Activated naive CD4-positive, alpha-beta T cell treated with anti-CD3 and anti-CD28 coated beads, Interleukin-2, amount 50 U/mL, for 72 hours (primary cell): ENCODE results near the gene SNAPIN. TPM values are rescaled to one million over a fixed set of nuclear protein-coding genes. Genes with fewer than 3 reads are reported as not detected.
"Not testable (repeated sequence)": the region's sequence is repeated elsewhere in the genome, so short reads cannot be mapped to it uniquely, and the experiment has no call there.

Experiments used
- ATAC-seq, 2 donors: fragments of 150-1000 bp; cut with Tn5 transposase; 2 replicates each; pipeline ENCODE4 v1.10.0; 2021; ENCODE audit warnings: mild to moderate bottlenecking in 2 of 2, moderate library complexity in 2 of 2
- DNase-seq, 2 donors: peaks; one replicate each; pipeline ENCODE4 v3.0.0; 2021 to 2022; ENCODE audit warnings: low spot score in 2 of 2
- H3K27ac Mint-ChIP-seq, 2 donors: one replicate each; pipeline ENCODE4 v1.8.0; 2022; ENCODE audit warnings: mild to moderate bottlenecking in 2 of 2, mixed read lengths in 2 of 2
- H3K36me3 Mint-ChIP-seq, 2 donors: one replicate each; pipeline ENCODE4 v1.8.0; 2022; ENCODE audit warnings: mixed read lengths in 2 of 2
- H3K9me3 Mint-ChIP-seq, 2 donors: one replicate each; pipeline ENCODE4 v1.8.0; 2022; ENCODE audit warnings: mixed read lengths in 2 of 2
- total RNA-seq, 2 donors: library from RNA; stranded (reverse); gene quantifications; one replicate each; pipeline ENCODE4 v1.2.3, GENCODE V29; 2022

SNAPIN gene
- total RNA-seq, 2 donors from 2014 or later, result 16.1 to 35.4 TPM

- Mint-ChIP-seq H3K9me3 (no peaks in the 10 kb centered on the region), H3K36me3 (peaks cover 27 to 53% of the 10 kb centered on the region in 2 donors), H3K27ac (peak overlapping the region; percentile 82 to 88)
- ATAC-seq (no peak), DNase-seq (no peak)
Observed at GRCh38 chr1:153636312-153636711, 22.2 kb upstream of the SNAPIN start.

DNA sequence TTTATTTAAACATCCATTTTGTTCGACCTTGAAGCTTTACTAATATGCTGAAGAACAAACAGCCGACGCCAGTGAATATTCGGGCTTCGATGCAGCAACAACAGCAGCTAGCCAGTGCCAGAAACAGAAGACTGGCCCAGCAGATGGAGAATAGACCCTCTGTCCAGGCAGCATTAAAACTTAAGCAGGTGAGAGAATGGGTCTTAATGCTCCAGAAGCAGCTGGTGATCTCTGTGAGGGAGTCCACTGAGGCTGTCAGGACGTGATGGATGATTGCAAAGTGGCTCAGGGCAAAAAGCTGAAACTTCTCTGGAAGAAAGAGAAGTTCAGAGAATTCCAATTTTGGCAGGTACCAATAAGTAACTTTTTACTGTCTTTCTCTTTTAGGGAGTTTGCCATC is 20.2 kb upstream of the SNAPIN start:
- Mint-ChIP-seq H3K9me3 (no peaks in the 10 kb centered on the region), H3K27ac (peak overlapping the region in 1 of 2 donors; percentile 7), H3K36me3 (peaks cover 41 to 64% of the 10 kb centered on the region in 2 donors)
- ATAC-seq (no peak), DNase-seq (no peak)

DNA sequence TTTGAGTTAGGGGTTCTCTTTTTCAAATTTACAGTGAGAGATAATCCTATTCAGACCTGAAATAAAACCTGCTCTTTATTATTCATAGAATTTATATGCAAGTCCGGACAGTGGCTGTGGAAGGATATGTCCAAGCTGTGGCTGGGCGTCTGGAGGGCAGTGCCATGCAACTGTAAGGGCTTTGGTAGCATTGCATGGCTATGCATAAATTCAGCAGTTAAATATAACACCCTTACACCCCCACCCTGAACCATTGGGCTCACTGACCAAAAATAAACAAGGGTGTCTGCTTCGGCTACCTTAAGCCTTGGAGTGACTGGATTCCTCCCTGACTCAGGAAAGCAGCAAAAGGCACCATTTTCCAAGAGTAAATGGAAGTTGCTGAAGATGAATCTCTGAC is 19.2 kb upstream of the SNAPIN start:
- ATAC-seq (no peak), DNase-seq (no peak)
- peaks cover 45 to 64% of the 10 kb centered on the region in 2 donors for H3K36me3 Mint-ChIP-seq
- H3K27ac Mint-ChIP-seq, result no peak overlapping the region
- no peaks in the 10 kb centered on the region for H3K9me3 Mint-ChIP-seq

DNA sequence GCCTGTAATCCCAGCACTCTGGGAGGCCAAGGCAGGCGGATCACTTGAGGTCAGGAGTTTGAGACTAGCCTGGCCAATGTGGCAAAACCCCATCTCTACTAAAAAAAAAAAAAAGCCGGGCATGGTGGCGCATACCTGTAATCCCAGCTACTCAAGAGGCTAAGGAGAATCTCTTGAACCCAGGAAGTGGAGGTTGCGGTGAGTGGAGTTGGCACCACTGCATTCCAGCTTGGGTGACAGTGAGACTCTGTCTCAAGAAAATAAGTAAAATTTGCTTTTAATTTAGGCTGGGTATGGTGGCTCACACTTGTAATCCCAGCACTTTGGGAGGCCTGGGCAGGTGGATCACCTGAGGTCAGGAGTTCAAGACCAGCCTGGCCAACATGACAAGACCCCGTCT is 18.3 kb upstream of the SNAPIN start:
- ATAC-seq, DNase-seq, H3K9me3 Mint-ChIP-seq: not testable (repeated sequence)
- peaks cover 49 to 65% of the 10 kb centered on the region in 2 donors for H3K36me3 Mint-ChIP-seq
- peak overlapping the region in 1 of 2 donors; percentile 31 for H3K27ac Mint-ChIP-seq

DNA sequence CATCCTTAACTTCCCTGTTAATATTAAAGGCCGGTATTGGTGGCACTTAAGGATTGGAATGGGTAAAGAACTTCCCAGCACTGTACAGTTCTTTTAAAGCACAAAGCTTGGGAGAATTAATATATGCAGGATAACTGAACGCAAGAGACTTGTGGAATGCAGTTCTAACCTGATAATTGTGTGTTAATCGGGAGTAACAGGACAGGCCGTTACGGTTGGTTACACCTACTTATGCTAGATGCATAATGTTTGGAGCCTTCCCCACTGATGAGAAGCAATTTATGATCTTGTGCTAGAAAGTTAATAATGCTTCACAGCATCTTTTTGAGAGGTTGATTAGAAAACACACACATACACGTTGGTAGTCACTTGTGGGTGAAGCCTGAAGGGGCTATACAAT is 17.6 kb upstream of the SNAPIN start:
- Mint-ChIP-seq H3K36me3 (peaks cover 56 to 71% of the 10 kb centered on the region in 2 donors), H3K9me3 (no peaks in the 10 kb centered on the region), H3K27ac (peak overlapping the region in 1 of 2 donors; percentile 26)
- no peak for ATAC-seq
- no peak for DNase-seq

GRCh38 chr1:153642161-153642560 is 16.3 kb upstream of the SNAPIN start:
- no peaks in the 10 kb centered on the region for H3K9me3 Mint-ChIP-seq
- DNase-seq (peak in 1 of 2 donors; percentile 44), ATAC-seq (no peak)
- H3K27ac Mint-ChIP-seq, result peak overlapping the region; percentile 12 to 26
- peaks cover 50 to 69% of the 10 kb centered on the region in 2 donors for H3K36me3 Mint-ChIP-seq

DNA sequence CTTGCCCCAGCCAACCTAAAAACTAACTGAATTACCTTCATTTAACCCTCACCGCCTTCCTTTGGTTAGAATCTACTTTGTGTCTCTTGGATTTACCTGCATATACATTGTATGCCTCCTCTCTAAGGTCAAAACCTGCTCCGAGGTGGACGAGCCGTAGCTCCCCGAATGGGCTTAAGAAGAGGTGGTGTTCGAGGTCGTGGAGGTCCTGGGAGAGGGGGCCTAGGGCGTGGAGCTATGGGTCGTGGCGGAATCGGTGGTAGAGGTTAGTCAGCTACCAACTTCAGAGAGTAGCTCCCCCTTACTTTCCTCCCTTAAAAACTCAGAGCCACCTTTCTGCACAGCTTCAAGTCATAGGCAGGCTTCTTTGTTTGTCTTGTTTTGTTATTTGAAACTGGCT is 15.4 kb upstream of the SNAPIN start:
- H3K36me3 Mint-ChIP-seq, result peaks cover 48 to 70% of the 10 kb centered on the region in 2 donors
- H3K27ac Mint-ChIP-seq, result peak overlapping the region; percentile 57 to 92
- DNase-seq, result peak in 1 of 2 donors; percentile 30
- ATAC-seq, result no peak
- H3K9me3 Mint-ChIP-seq, result no peaks in the 10 kb centered on the region

- ATAC-seq (no peak), DNase-seq (no peak)
- Mint-ChIP-seq H3K36me3 (peaks cover 48 to 69% of the 10 kb centered on the region in 2 donors), H3K27ac (peak overlapping the region in 1 of 2 donors; percentile 57), H3K9me3 (no peaks in the 10 kb centered on the region)
Observed at GRCh38 chr1:153643816-153644215, 14.7 kb upstream of the SNAPIN start.

DNA sequence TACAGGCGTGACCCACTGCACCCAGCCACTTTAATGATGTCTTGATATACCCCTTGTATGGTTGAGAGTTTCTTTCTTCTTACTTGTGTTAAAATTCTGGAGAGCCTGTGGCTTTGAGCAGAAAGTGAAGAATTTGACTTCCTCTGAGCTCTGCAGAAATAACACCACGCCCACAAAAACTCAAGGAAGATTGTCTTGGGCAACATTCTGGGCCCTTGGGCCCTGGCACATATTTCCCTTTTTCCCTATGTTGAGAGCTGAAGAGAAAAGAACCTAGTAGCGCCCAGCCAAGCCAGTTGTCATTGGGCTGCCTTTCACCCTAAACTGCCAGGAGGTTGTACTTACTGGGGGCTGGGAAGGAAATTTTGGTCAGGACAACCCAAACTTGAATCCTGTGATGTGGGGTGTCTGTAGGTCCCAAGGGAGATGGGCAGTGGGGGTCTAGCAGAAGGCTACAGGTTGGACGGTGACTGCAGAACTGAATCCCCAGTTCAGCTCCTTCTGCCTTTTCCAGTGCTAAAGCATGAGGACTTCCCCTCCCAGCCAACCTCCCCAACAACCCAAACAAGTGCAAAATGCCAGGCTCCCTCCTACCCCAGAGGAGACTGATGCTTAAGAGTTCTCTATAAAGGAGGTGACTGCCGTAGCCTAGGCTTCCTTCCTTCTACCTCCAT is 11.7 kb upstream of the SNAPIN start:
- peaks cover 40 to 58% of the 10 kb centered on the region in 2 donors for H3K36me3 Mint-ChIP-seq
- DNase-seq (peak in 1 of 2 donors; percentile 45), ATAC-seq (no peak)
- no peaks in the 10 kb centered on the region for H3K9me3 Mint-ChIP-seq
- peak overlapping the region; percentile 73 to 82 for H3K27ac Mint-ChIP-seq

DNA sequence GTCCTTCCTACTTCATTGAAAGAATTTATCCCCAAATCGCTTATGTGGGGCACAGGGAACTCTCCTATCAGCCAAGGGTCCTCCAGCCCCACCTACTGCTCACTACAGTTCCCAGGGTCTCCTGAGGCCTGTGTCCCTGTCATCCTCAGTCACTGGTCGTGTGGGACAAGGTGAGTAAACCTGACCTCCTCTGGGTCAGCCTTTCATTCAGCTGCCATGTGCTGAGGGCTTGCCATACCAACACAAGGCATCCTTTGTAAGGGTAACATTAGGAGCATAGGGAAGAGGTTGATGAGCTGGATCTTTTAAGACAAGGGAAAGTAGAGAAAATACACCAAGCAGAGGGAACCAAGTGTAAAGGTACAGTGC is 11.2 kb upstream of the SNAPIN start:
- peaks cover 35 to 53% of the 10 kb centered on the region in 2 donors for H3K36me3 Mint-ChIP-seq
- DNase-seq, result peak in 1 of 2 donors; percentile 45
- no peaks in the 10 kb centered on the region for H3K9me3 Mint-ChIP-seq
- peak in 1 of 2 donors; percentile 15 for ATAC-seq
- peak overlapping the region; percentile 10 to 82 for H3K27ac Mint-ChIP-seq

- ATAC-seq (no peak), DNase-seq (peak in 1 of 2 donors; percentile 48)
- Mint-ChIP-seq H3K9me3 (no peaks in the 10 kb centered on the region), H3K27ac (peak overlapping the region; percentile 61 to 82), H3K36me3 (peaks cover 32 to 45% of the 10 kb centered on the region in 2 donors)
Observed at GRCh38 chr1:153648000-153648643, 10.4 kb upstream of the SNAPIN start.

DNA sequence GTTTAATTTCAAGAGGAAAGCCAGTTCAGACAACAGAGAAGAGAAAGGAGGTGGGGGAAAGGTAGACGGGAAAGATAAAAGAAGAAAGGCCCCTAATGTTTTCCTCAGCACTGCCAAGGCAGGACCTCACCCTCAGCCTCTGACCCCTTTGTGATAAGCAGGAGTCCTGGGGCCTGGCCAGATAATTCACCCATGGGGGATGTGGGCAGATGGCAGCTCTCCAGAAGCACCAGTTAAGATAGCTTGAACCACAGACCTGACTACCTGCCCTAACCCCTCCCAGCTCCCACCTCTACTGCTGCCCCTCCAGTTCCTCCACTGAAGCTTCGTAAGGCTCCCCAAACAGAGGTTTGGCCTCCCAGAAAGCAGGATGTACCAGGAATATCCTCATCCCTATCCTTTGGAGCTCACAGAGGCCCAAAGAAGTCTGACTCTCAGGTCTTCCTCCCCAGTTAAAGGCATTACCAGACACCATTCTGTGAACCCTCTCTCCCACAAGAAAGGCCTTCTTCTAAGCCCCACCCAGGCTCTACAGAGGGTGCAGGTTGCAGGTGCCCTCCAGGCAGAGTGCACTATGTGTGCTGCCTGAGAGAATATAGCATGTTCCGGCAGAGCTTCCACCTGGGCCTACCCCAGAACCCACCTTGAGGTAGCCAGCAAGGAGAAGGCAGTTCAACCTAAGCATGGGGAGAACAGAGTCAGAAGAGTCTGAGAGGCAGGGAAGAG is 9.2 kb upstream of the SNAPIN start:
- no peaks in the 10 kb centered on the region for H3K9me3 Mint-ChIP-seq
- H3K27ac Mint-ChIP-seq, result peak overlapping the region; percentile 82 to 88
- peaks cover 20 to 34% of the 10 kb centered on the region in 2 donors for H3K36me3 Mint-ChIP-seq
- ATAC-seq (peak; percentile 36 to 47), DNase-seq (peak in 1 of 2 donors; percentile 52)

DNA sequence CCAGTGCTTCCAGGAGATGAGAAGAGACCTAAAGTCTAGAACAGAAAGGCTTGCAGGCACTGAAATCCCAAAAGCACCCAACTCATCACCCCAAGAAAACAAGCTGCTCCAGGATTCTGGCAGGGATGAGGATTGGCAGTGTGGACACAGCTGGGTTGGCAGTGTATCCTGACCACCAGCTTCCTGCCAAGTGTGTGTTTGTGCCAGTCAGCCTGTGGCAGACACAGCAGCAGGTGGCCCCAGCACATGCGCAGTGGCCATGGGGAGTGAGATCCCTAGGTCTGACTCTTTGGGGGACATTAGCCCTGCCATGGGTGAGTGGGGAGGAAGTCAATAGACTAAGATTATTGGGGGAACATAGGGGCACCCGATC is 8.7 kb upstream of the SNAPIN start:
- DNase-seq (peak in 1 of 2 donors; percentile 52), ATAC-seq (peak; percentile 36 to 48)
- Mint-ChIP-seq H3K36me3 (peaks cover 15 to 28% of the 10 kb centered on the region in 2 donors), H3K9me3 (no peaks in the 10 kb centered on the region), H3K27ac (peak overlapping the region; percentile 82 to 88)

GRCh38 chr1:153651771-153652170 is 6.7 kb upstream of the SNAPIN start:
- Mint-ChIP-seq H3K9me3 (no peaks in the 10 kb centered on the region), H3K36me3 (peaks cover 5 to 12% of the 10 kb centered on the region in 2 donors), H3K27ac (no peak overlapping the region)
- ATAC-seq (no peak), DNase-seq (peak in 1 of 2 donors; percentile 26)

- ATAC-seq (no peak), DNase-seq (peak in 1 of 2 donors; percentile 26)
- Mint-ChIP-seq H3K9me3 (no peaks in the 10 kb centered on the region), H3K36me3 (peaks cover 0 to under 1% of the 10 kb centered on the region in 2 donors), H3K27ac (no peak overlapping the region)
Observed at GRCh38 chr1:153652805-153653500, 5.5 kb upstream of the SNAPIN start.

DNA sequence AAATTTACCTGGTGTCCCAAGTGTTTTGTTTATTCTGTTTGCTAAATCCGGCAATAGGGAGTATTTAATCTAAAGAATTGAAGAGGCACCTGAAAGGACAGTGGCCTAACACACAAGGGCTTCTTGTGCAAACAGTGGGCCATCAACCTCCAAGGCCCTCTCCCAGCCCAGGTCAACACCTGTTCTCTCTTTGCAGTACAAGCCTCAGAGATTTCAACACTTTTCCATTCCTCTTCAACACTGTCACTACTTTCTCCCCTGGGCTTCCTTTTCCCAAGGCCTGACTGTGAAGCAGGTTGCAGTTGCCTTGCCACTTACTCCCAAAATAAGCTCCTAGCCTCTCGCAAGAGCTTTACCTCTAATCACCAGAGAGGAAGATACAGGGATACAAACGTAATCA is 3.2 kb upstream of the SNAPIN start:
- Mint-ChIP-seq H3K9me3 (no peaks in the 10 kb centered on the region), H3K27ac (no peak overlapping the region), H3K36me3 (peaks cover 6 to 11% of the 10 kb centered on the region in 2 donors)
- ATAC-seq (no peak), DNase-seq (peak in 1 of 2 donors; percentile 13)
